GM19193 (cell line): ENCODE results near the gene MTHFD1L.

Experiments
- POLR2A ChIP-seq: IDR thresholded peaks from 4 replicates; pipeline ENCODE4 v1.6.1; 2011; ENCODE audit not compliant: insufficient read depth, insufficient read length; ENCODE audit errors: extremely low read depth

The MTHFD1L gene

GRCh38 chr6:150939399-150939798 is 73.9 kb downstream of the MTHFD1L start:
- no peak for TF ChIP-seq POLR2A

- no peak for TF ChIP-seq POLR2A
These were observed 75.4 kb downstream of the MTHFD1L start for GRCh38 chr6:150940941-150941340.

- TF ChIP-seq POLR2A = no peak
These were observed 84.0 kb downstream of the MTHFD1L start for GRCh38 chr6:150949526-150949925.

- TF ChIP-seq POLR2A = no peak
These were observed 88.3 kb downstream of the MTHFD1L start for GRCh38 chr6:150953851-150954250.

- TF ChIP-seq POLR2A = no peak
These were observed 93.7 kb downstream of the MTHFD1L start for GRCh38 chr6:150959166-150959565.

- no peak for TF ChIP-seq POLR2A
These were observed 96.9 kb downstream of the MTHFD1L start for GRCh38 chr6:150962436-150962835.

- TF ChIP-seq POLR2A = no peak
These were observed 99.3 kb downstream of the MTHFD1L start for GRCh38 chr6:150964765-150965164.

GRCh38 chr6:150966786-150967185 is 101.3 kb downstream of the MTHFD1L start:
- no peak for TF ChIP-seq POLR2A

- TF ChIP-seq POLR2A = no peak
These were observed 101.9 kb downstream of the MTHFD1L start for GRCh38 chr6:150967381-150967780.

GRCh38 chr6:150967910-150968309 is 102.4 kb downstream of the MTHFD1L start:
- TF ChIP-seq POLR2A = no peak

GRCh38 chr6:150969901-150970300 is 104.4 kb downstream of the MTHFD1L start:
- no peak for TF ChIP-seq POLR2A

GRCh38 chr6:150971219-150971618 is 105.7 kb downstream of the MTHFD1L start:
- TF ChIP-seq POLR2A = no peak

GRCh38 chr6:150975136-150975535 is 109.6 kb downstream of the MTHFD1L start:
- no peak for TF ChIP-seq POLR2A

- TF ChIP-seq POLR2A = no peak
These were observed 111.8 kb downstream of the MTHFD1L start for GRCh38 chr6:150977281-150977680.

GRCh38 chr6:150978624-150979023 is 113.1 kb downstream of the MTHFD1L start:
- no peak for TF ChIP-seq POLR2A

- no peak for TF ChIP-seq POLR2A
These were observed 114.4 kb downstream of the MTHFD1L start for GRCh38 chr6:150979826-150980350.

- TF ChIP-seq POLR2A = no peak
These were observed 115.6 kb downstream of the MTHFD1L start for GRCh38 chr6:150981095-150981494.
